Mucosa of rectum (tissue), 2 donors: ENCODE measurements around the gene GLT8D1.

Experiments
- H3K27ac ChIP-seq, 2 donors: one replicate each; pipeline ENCODE4 v1.7.0; 2013; ENCODE audit warnings: inconsistent platforms in 2 of 2, low read depth in 2 of 2, low read length in 2 of 2
- H3K27me3 ChIP-seq, 2 donors: one replicate each; pipeline ENCODE4 v1.7.0; 2013; ENCODE audit warnings: low read length in 2 of 2; ENCODE audit not compliant: control insufficient read depth in 2 of 2, insufficient read depth in 2 of 2
- H3K36me3 ChIP-seq, 2 donors: one replicate each; pipeline ENCODE4 v1.7.0; 2013; ENCODE audit warnings: low read length in 2 of 2; ENCODE audit not compliant: control insufficient read depth in 2 of 2, insufficient read depth in 2 of 2
- H3K4me1 ChIP-seq, 2 donors: one replicate each; pipeline ENCODE4 v1.7.0; 2013; ENCODE audit warnings: low read length in 2 of 2, mild to moderate bottlenecking in 1 of 2; ENCODE audit not compliant: control insufficient read depth in 2 of 2, insufficient read depth in 2 of 2
- H3K4me3 ChIP-seq, 2 donors: one replicate each; pipeline ENCODE4 v1.7.0; 2013; ENCODE audit warnings: low read length in 2 of 2
- H3K9ac ChIP-seq, 2 donors: one replicate each; pipeline ENCODE4 v1.7.0; 2013; ENCODE audit warnings: low read length in 2 of 2, low read depth in 1 of 2, mild to moderate bottlenecking in 1 of 2
- H3K9me3 ChIP-seq, 2 donors: one replicate each; pipeline ENCODE4 v1.7.0; 2013; ENCODE audit warnings: low read length in 2 of 2; ENCODE audit not compliant: control insufficient read depth in 2 of 2
- donor health status: healthy.
- donor health status: Normal muscosa, but diverticular disease.

The GLT8D1 gene

GRCh38 chr3:52705688-52706686, at the start of gene GLT8D1, which contains the start of gene SPCS1:
GLT8D1 (minus strand) TSS chr3:52705791; CDS start chr3:52700460, 5,331 bp downstream.
SPCS1 (plus strand) TSS chr3:52706106; CDS start chr3:52706247, 141 bp downstream.
- Histone ChIP-seq H3K4me3 (peak within 1 kb of the TSS; percentile 90 to 97), H3K27me3 (no peaks in the 10 kb centered on the region), H3K9ac (peak within 1 kb of the TSS; percentile 92), H3K27ac (peak within 1 kb of the TSS; percentile 88 to 92), H3K9me3 (no peaks in the 10 kb centered on the region), H3K4me1 (peaks cover 19 to 21% of the 10 kb centered on the region in 2 donors), H3K36me3 (peaks cover 8 to 14% of the 10 kb centered on the region in 2 donors)

GRCh38 chr3:52754373-52754772, 48.8 kb upstream of the GLT8D1 start:
- H3K36me3 ChIP-seq: peaks cover 32 to 39% of the 10 kb centered on the region in 2 donors
- H3K27me3 ChIP-seq: no peaks in the 10 kb centered on the region

DNA sequence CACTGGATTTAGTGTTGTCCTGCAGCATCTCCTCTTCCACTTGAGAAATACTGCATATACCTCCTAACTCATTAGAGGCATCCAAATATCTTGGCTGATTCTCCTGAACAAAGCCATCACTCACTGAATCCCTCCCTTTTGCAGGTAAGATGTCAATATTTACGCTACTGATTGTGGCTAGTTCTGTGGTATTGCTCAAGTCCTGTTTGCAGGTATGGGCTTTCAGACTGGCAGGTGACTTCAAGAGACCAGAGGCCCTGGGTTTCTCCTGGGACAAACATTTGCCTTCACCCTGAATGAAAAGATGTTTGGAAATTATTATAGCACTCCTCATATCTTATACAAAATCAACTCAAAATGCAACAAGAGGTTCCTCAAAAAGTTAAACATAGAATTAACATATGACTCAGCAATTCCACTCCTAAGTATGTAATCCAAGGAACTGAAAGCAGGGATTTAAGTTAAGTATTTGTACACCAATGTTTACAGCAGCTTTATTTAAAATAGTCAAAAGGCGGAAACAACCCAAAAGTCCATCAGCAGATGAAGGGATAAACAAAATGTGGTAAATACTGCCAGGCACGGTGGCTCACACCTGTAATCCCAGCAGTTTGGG, 46.6 kb upstream of the GLT8D1 start:
- Histone ChIP-seq H3K9me3 (no peaks in the 10 kb centered on the region), H3K27ac (no peak overlapping the region), H3K4me1 (no peaks in the 10 kb centered on the region), H3K4me3 (no peak overlapping the region), H3K27me3 (no peaks in the 10 kb centered on the region), H3K9ac (no peak overlapping the region), H3K36me3 (peaks cover 34% of the 10 kb centered on the region in 2 donors)

More at GRCh38 chr3:52754373-52754772, 48.8 kb upstream of the GLT8D1 start:
- Histone ChIP-seq H3K4me1 (no peaks in the 10 kb centered on the region), H3K4me3 (no peak overlapping the region), H3K9me3 (no peaks in the 10 kb centered on the region), H3K27ac (no peak overlapping the region), H3K9ac (no peak overlapping the region)

DNA sequence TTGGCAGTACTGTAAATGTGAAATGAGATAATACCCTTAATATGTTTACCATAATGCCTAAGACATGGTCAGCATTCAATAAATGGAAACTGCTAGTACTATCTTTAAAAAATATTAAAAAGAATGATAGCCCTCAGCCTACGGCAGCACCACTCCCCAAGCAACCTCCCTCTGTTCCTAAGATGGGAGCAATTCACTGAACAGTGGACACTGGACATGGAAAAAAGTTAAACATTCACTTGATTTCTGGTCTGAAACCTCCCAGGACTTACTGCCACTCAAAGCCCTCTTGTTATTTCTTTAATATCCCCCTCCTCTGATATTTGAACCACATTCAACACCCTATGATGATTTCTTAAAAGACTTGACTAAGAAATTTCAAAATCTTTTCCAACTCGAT, 38.1 kb upstream of the GLT8D1 start:
- no peak overlapping the region for H3K4me3 ChIP-seq
- H3K27me3 ChIP-seq: no peaks in the 10 kb centered on the region
- peaks cover 41 to 47% of the 10 kb centered on the region in 2 donors for H3K36me3 ChIP-seq
- no peak overlapping the region for H3K27ac ChIP-seq
- H3K9me3 ChIP-seq: no peaks in the 10 kb centered on the region
- no peaks in the 10 kb centered on the region for H3K4me1 ChIP-seq
- H3K9ac ChIP-seq: no peak overlapping the region

- Histone ChIP-seq H3K36me3 (peaks cover 40 to 42% of the 10 kb centered on the region in 2 donors), H3K9me3 (no peaks in the 10 kb centered on the region), H3K27me3 (no peaks in the 10 kb centered on the region), H3K27ac (no peak overlapping the region), H3K4me3 (no peak overlapping the region), H3K9ac (no peak overlapping the region), H3K4me1 (no peaks in the 10 kb centered on the region)
These were observed 37.6 kb upstream of the GLT8D1 start for GRCh38 chr3:52743152-52743551.

- Histone ChIP-seq H3K9ac (no peak overlapping the region), H3K27me3 (no peaks in the 10 kb centered on the region), H3K9me3 (no peaks in the 10 kb centered on the region), H3K4me1 (no peaks in the 10 kb centered on the region), H3K4me3 (no peak overlapping the region), H3K36me3 (peaks cover 41 to 43% of the 10 kb centered on the region in 2 donors), H3K27ac (no peak overlapping the region)
These were observed 36.9 kb upstream of the GLT8D1 start for GRCh38 chr3:52742418-52743041.

- no peaks in the 10 kb centered on the region for H3K9me3 ChIP-seq
- H3K27ac ChIP-seq: no peak overlapping the region
- H3K27me3 ChIP-seq: no peaks in the 10 kb centered on the region
- H3K4me3 ChIP-seq: no peak overlapping the region
- no peaks in the 10 kb centered on the region for H3K4me1 ChIP-seq
- H3K36me3 ChIP-seq: peaks cover 30 to 40% of the 10 kb centered on the region in 2 donors
- no peak overlapping the region for H3K9ac ChIP-seq
These were observed 34.1 kb upstream of the GLT8D1 start for GRCh38 chr3:52739730-52740129.

DNA sequence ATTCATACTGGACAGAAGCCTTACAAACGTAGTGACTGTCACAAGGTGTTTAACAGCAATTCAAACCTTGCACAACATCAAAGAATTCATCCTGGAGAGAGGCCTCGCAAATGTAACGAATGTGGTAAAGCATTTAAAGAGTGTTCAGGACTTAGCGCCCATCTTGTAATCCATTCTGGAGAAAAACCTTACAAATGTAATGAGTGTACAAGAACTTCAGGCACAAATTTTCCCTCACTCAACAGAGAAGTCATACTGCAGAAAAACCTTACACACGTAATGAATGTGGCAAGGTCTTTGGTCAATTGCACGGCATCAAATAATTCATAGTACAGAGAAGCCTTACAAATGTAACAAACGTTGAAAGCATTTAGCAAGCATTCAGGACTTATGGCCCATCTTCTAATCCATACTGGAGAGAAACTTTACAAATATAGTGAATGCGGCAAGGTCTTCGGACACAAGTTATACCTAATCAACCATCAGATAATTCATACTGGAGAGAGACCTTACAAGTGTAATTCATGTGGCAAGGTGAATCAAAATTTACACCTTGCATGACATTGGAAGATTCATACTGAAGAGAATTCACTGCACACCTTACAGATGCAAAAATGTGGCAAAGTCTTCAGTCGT, 27.8 kb upstream of the GLT8D1 start:
- Histone ChIP-seq H3K27me3 (no peaks in the 10 kb centered on the region), H3K27ac (no peak overlapping the region), H3K9ac (no peak overlapping the region), H3K36me3 (peaks cover 15 to 34% of the 10 kb centered on the region in 2 donors), H3K4me1 (no peaks in the 10 kb centered on the region), H3K4me3 (no peak overlapping the region), H3K9me3 (no peaks in the 10 kb centered on the region)

DNA sequence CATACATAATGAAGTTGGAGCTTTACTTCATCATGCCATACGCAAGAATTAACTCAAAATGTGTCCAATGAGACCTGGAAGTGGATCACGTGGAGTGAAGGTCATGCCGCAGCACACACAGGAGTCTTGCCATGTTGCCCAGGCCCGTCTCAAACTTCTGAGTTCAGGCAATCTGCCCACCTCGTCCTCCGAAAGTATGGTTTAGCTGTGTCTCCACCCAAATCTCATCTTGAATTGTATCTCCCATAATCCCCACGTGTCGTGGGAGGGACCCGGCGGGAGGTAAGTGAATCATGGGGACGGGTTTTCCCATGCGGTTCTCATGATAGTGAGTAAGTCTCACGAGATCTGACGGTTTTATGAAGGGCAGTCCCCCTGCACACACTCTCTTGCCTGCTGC, 26.0 kb upstream of the GLT8D1 start:
- H3K9ac ChIP-seq: no peak overlapping the region
- peaks cover 15 to 25% of the 10 kb centered on the region in 2 donors for H3K36me3 ChIP-seq
- no peak overlapping the region for H3K4me3 ChIP-seq
- no peaks in the 10 kb centered on the region for H3K9me3 ChIP-seq
- no peaks in the 10 kb centered on the region for H3K27me3 ChIP-seq
- no peak overlapping the region for H3K27ac ChIP-seq
- H3K4me1 ChIP-seq: no peaks in the 10 kb centered on the region
